Measurements from ENCODE around the gene ABCA2.

The ABCA2 gene

GRCh38 chr9:137046088-137046787 is 18.2 kb upstream of the ABCA2 start, which contains the start of gene NPDC1:
Gene NPDC1 (minus strand): TSS chr9:137046177. CDS start chr9:137045989, 188 bp downstream.
- TF ChIP-seq, protein P1, sequence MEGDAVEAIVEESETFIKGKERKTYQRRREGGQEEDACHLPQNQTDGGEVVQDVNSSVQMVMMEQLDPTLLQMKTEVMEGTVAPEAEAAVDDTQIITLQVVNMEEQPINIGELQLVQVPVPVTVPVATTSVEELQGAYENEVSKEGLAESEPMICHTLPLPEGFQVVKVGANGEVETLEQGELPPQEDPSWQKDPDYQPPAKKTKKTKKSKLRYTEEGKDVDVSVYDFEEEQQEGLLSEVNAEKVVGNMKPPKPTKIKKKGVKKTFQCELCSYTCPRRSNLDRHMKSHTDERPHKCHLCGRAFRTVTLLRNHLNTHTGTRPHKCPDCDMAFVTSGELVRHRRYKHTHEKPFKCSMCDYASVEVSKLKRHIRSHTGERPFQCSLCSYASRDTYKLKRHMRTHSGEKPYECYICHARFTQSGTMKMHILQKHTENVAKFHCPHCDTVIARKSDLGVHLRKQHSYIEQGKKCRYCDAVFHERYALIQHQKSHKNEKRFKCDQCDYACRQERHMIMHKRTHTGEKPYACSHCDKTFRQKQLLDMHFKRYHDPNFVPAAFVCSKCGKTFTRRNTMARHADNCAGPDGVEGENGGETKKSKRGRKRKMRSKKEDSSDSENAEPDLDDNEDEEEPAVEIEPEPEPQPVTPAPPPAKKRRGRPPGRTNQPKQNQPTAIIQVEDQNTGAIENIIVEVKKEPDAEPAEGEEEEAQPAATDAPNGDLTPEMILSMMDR (IDR thresholded peaks at IDR 0.05), result peak; percentile 79
- Histone ChIP-seq H3K27ac (peak within 1 kb of the TSS in 1 of 2 donors; percentile 78), H3K4me3 (peak within 1 kb of the TSS; percentile 81)
- no peak for DNase-seq (ENCODE audit: low spot score)

DNA sequence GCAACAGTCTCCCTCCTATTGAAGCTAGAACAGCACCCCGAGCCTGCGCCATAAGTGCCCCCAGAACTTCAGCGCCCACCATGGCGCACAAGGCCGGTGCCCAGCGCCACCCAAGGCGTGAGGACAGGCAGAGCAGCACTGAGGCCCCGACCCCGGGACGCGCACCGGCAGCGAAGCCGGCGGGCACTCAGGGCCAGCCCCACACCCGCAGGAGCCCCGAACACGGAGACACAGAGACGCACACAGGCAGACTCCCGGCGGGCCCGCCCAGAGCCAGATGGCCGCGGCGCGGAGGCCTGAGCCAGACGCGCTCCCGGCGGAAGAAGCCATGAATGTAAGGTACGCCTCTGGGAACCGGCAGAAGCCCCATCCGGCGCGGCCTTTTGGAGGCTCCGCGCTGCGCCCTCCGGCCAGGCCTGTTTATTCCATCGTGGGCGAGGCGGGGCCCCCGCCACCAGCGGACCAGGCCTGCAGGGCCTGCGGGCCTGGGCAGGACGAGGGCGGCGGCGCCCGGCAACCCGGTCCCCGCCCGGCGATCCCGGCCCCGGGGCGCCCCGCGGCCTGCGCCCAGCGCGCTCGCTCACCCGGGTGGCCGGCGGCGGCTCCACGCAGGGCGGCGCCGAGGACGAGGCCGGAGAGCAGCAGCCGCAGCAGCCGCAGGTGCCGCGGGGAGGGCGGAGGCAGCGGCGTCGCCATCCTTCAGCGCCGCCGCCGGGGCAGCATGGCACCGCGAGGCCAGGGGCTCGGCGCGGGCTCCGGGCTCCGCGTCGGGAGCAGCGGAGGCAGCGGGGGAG is 17.5 kb upstream of the ABCA2 start:
- H3K4me3 ChIP-seq, result peak overlapping the region; percentile 81
- no peak for DNase-seq (ENCODE audit: low spot score)
- TF ChIP-seq, protein P1 (IDR thresholded peaks at IDR 0.05), result no peak
- peak overlapping the region in 1 of 2 donors; percentile 78 for H3K27ac ChIP-seq

DNA sequence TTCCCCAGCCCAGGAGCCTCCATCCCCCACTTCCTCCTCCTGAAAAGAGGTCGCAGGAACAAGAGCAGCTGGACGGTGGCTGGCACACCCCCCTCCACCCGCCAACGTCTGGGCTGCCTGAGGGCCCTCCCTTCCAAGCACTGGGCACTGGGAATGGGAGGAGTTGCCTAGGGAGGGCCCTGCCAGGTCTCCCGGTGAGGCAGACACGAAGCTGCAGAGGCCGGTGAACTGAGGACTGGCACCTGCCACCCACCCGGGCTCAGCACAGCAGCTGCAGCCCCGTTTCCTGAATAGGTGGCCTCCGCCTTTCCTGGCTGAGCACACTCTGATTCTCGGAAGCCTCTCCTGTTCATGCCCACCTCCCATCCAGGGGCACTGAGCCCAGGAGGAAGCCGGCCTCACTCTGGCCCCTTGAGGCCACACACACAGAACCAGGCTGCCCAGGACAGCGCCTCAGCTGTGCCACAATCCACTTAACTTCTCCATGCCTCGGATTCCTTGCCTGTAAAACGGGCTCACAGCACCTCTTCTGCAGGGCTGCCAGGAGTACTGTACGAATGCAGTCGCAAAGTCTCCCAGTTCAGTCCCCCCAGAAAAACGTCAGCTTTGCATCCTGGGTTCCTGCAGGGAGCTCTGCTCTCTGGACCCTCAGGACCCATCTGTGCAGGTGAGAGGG is 16.6 kb upstream of the ABCA2 start:
- Histone ChIP-seq H3K27ac (peak overlapping the region; percentile 9 to 78), H3K4me3 (peak overlapping the region; percentile 81)
- TF ChIP-seq, protein P1 (IDR thresholded peaks at IDR 0.05), result no peak
- DNase-seq (ENCODE audit: low spot score), result no peak

DNA sequence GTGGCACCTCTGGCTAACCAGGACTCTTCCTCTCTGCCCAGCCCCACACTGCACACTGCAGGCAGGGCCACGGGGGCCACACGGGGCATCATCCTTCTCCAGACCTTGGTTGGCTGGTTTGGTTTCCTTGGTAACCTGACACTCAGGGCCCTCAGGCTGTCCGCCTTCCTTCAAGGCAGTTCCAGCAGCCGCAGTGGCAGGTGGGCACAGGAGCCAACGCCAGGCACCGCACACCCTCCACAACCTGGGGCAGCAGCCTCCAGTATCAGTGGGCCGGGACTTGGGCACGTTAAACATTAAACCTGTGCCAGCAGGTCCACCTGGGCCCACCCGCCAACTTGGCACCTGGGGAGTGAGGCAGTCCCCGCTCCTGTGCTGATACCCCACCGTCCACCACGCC is 16.0 kb upstream of the ABCA2 start:
- no peak for DNase-seq (ENCODE audit: low spot score)
- TF ChIP-seq, protein P1 (IDR thresholded peaks at IDR 0.05), result no peak
- H3K4me3 ChIP-seq, result peak overlapping the region; percentile 81
- H3K27ac ChIP-seq, result peak overlapping the region; percentile 9 to 78

DNA sequence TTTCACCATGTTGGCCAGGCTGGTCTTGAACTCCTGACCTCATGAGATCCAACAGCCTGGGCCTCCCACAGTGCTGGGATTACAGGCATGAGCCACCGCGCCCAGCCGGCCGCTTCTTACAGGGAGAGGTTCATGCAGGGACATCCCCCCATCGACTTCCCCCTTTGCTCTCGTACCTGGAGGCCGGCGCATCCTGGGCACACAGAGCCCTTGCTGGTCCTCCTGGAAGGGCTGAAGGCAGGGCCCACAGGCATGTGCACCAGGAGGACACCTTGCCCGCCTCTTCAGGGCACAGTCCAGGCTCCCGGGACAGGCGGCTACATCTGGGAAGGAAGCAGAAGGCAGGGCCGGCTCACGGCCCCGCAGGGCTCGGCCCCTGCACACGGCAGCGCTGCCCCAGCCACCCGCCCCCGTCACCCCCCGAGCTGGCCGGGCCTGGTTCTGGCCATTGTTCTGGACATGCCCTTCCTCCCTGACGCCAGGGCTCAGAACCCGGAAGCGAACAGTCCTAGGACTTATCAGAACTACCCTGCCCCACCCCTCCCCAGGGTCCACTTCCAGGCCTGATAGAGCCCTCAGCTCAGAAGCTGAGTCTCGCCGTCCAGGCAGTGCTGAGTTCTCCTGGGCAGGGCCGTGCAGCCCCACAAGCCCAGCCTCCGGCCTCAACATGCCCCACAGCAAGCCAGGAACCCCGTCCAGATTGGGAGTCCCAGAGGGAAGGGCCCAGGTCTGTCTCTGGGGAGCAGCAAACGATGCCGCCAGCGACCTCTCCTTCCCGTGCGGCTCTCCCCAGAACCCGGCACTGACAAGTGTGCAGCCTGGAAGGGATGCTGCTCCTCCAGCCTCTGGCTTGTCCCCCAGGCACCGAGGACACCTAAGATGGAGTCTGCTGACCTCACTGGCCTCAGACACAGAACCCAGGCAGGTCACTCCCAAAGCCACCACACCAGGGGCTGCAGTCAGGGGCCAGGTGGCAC is 15.0 kb upstream of the ABCA2 start:
- DNase-seq (ENCODE audit: low spot score), result no peak
- TF ChIP-seq, protein P1 (IDR thresholded peaks at IDR 0.05), result no peak
- Histone ChIP-seq H3K4me3 (peak overlapping the region; percentile 81), H3K27ac (peak overlapping the region in 1 of 2 donors; percentile 78)

- no peak overlapping the region for H3K4me3 ChIP-seq
- TF ChIP-seq, protein P1 (IDR thresholded peaks at IDR 0.05), result no peak
- peak overlapping the region in 1 of 2 donors; percentile 36 for H3K27ac ChIP-seq
- no peak for DNase-seq (ENCODE audit: low spot score)
Measured at GRCh38 chr9:137041124-137041523, 13.1 kb upstream of the ABCA2 start.
